K562 (cell line): ENCODE measurements around the gene PDE11A. TPM values are rescaled to one million over a fixed set of nuclear protein-coding genes. Genes with fewer than 3 reads are reported as not detected.

Experiments
- C11orf30 ChIP-seq: fragments of 450-650 bp; IDR thresholded peaks from 2 replicates; pipeline ENCODE4 v1.6.1; 2016; ENCODE audit warnings: low read depth, mild to moderate bottlenecking
- CTCF ChIP-seq, 3 experiments: IDR thresholded peaks in 2 of 3; conservative IDR thresholded peaks in 1 of 3; 2 replicates each; pipeline ENCODE4 v1.5.1; 2011 to 2012; ENCODE audit warnings: low read length in 3 of 3, mild to moderate bottlenecking in 3 of 3, control low read depth in 2 of 3, improper control_type of control experiment in 1 of 3, inconsistent platforms in 1 of 3, low read depth in 1 of 3, mixed read lengths in 1 of 3, moderate library complexity in 1 of 3; ENCODE audit not compliant: insufficient read depth in 2 of 3
- FOSL1 ChIP-seq: fragments of 200-800 bp; sonication (Bioruptor generic); conservative IDR thresholded peaks from 2 replicates; pipeline ENCODE4 v1.6.1; 2016; ENCODE audit warnings: missing genetic modification characterization, missing compliant biosample characterization
- FOXP1 ChIP-seq: sonication (generic); formaldehyde crosslinking; IDR thresholded peaks from 2 replicates; pipeline ENCODE4 v1.8.0; 2022; ENCODE audit warnings: mild to moderate bottlenecking, missing genetic modification reagents
- IRF1 ChIP-seq: sonication (generic); formaldehyde crosslinking; IDR thresholded peaks from 2 replicates; pipeline ENCODE4 v1.8.0; 2022; ENCODE audit warnings: missing genetic modification reagents, mild to moderate bottlenecking, borderline replicate concordance
- JUN ChIP-seq, 2 experiments: sonication (generic) in 1 of 2; formaldehyde crosslinking in 1 of 2; IDR thresholded peaks; 2 replicates each; pipeline versions ENCODE4 v1.6.1 to v1.8.0; 2012 to 2022; ENCODE audit warnings: borderline replicate concordance in 2 of 2, mild to moderate bottlenecking in 2 of 2, improper control_type of control experiment in 1 of 2, low read depth in 1 of 2, low read length in 1 of 2, missing genetic modification reagents in 1 of 2
- JUND ChIP-seq, 2 experiments: IDR thresholded peaks; 2 replicates in 1 of 2; 3 replicates in 1 of 2; pipeline ENCODE4 v1.6.1; 2011; ENCODE audit warnings: borderline replicate concordance in 2 of 2, low read depth in 2 of 2, low read length in 2 of 2, improper control_type of control experiment in 1 of 2, missing biosample characterization in 1 of 2, missing genetic modification characterization in 1 of 2, missing genetic modification reagents in 1 of 2
- MAFF ChIP-seq: IDR thresholded peaks from 2 replicates; pipeline ENCODE4 v1.6.1; 2012; ENCODE audit warnings: low read length, improper control_type of control experiment
- MAFG ChIP-seq: fragments of 450-650 bp; conservative IDR thresholded peaks from 2 replicates; pipeline ENCODE4 v1.6.1; 2016; ENCODE audit warnings: missing genetic modification characterization, missing compliant biosample characterization
- MEIS2 ChIP-seq: fragments of 450-650 bp; IDR thresholded peaks from 2 replicates; pipeline ENCODE4 v1.6.1; 2014; ENCODE audit warnings: mild to moderate bottlenecking; ENCODE audit not compliant: partially characterized antibody
- MYNN ChIP-seq, 2 experiments: sonication (generic); formaldehyde crosslinking in 1 of 2; IDR thresholded peaks; 2 replicates each; pipeline versions ENCODE4 v1.5.0 to v1.6.1; 2016 to 2020; ENCODE audit warnings: antibody characterized with exemption in 1 of 2, missing genetic modification reagents in 1 of 2
- NFE2L1 ChIP-seq: fragments of 450-650 bp; IDR thresholded peaks from 2 replicates; pipeline ENCODE4 v1.6.1; 2016; ENCODE audit warnings: missing genetic modification characterization, low read depth, mild to moderate bottlenecking, missing compliant biosample characterization, moderate library complexity, borderline replicate concordance
- NFIX ChIP-seq: fragments of 250-450 bp; sonication (Bioruptor Pico); IDR thresholded peaks from 2 replicates; pipeline ENCODE4 v1.4.0; 2020; ENCODE audit warnings: low read depth, mild to moderate bottlenecking, moderate library complexity
- RAD51 ChIP-seq: fragments of 450-650 bp; IDR thresholded peaks from 2 replicates; pipeline ENCODE4 v1.7.1; 2016; ENCODE audit warnings: low read depth, mild to moderate bottlenecking, borderline replicate concordance
- RBM39 ChIP-seq: fragments of 200-400 bp; formaldehyde crosslinking; optimal IDR thresholded peaks from 2 replicates; pipeline ENCODE3; 2018; ENCODE audit warnings: low read depth, low read length
- TAL1 ChIP-seq: fragments of 450-650 bp; IDR thresholded peaks from 2 replicates; pipeline ENCODE4 v1.6.1; 2016; ENCODE audit warnings: mild to moderate bottlenecking
- USF1 ChIP-seq: sonication (generic); formaldehyde crosslinking; IDR thresholded peaks from 2 replicates; pipeline ENCODE4 v1.9.0; 2022; ENCODE audit warnings: mild to moderate bottlenecking, missing genetic modification reagents
- USF2 ChIP-seq: sonication (generic); formaldehyde crosslinking; IDR thresholded peaks from 2 replicates; pipeline ENCODE4 v1.5.0; 2020; ENCODE audit warnings: missing genetic modification reagents
- WHSC1 ChIP-seq: IDR thresholded peaks from one replicate; pipeline ENCODE4 v1.6.1; 2012; ENCODE audit warnings: low read length, control low read depth, inconsistent platforms
- ZBTB7A ChIP-seq: IDR thresholded peaks from 2 replicates; pipeline ENCODE4 v1.6.1; 2011; ENCODE audit warnings: low read depth, mild to moderate bottlenecking, low read length, moderate library complexity, borderline replicate concordance; ENCODE audit not compliant: control insufficient read depth
- ZNF316 ChIP-seq: fragments of 450-650 bp; IDR thresholded peaks from 2 replicates; pipeline ENCODE4 v1.6.1; 2016
- ZNF584 ChIP-seq: fragments of 200-800 bp; sonication (Bioruptor generic); IDR thresholded peaks from 2 replicates; pipeline ENCODE4 v1.6.1; 2016; ENCODE audit warnings: low read depth, mild to moderate bottlenecking, missing genetic modification characterization, missing compliant biosample characterization
- ZZZ3 ChIP-seq: fragments of 450-650 bp; IDR thresholded peaks from 2 replicates; pipeline ENCODE4 v1.6.1; 2016; ENCODE audit warnings: antibody characterized with exemption, mild to moderate bottlenecking, moderate library complexity
- polyA plus RNA-seq, 8 experiments: library from polyadenylated mRNA; depleted of rRNA in 4 of 8; stranded (reverse) in 5 of 8; unstranded in 3 of 8; fragments of >200 nt; fragmentation: Nextera tagmentation in 2 of 8; fragmentation: Illumina TruSeq in 1 of 8; extraction: Ambion mirVana in 2 of 8; extraction: Trizol in 1 of 8; gene quantifications; 2 replicates each; pipeline versions ENCODE4 v1.2.1 to v1.2.3, GENCODE V29; 2011 to 2014; ENCODE audit warnings: inconsistent platforms in 1 of 8, missing spikeins in 1 of 8
- total RNA-seq, 7 experiments: library from RNA; depleted of rRNA in 6 of 7; stranded (reverse); fragments of >200 nt in 6 of 7; fragmentation: Illumina TruSeq in 2 of 7; extraction: Trizol in 2 of 7; gene quantifications; 2 replicates each; pipeline versions ENCODE4 v1.2.1 to v1.2.3, GENCODE V29; 2011 to 2021; ENCODE audit warnings: low replicate concordance in 1 of 7

Gene PDE11A
- total and polyA plus RNA-seq, 9 of the 15 experiments (the other 6 are each of a cell fraction or from before 2014, with no cell fraction given), result 3.2 to 22.1 (median 5.7) TPM

- TF ChIP-seq MYNN (IDR thresholded peaks at IDR 0.05) (no peak), MYNN (CRISPR knock-in tag; IDR thresholded peaks at IDR 0.05) (no peak), USF1 (CRISPR knock-in tag) (peak; percentile 71), NFIX (CRISPR knock-in tag) (no peak), ZNF584 (CRISPR knock-in tag) (0 out of 2 replicates have a peak, but pooled peaks have one; percentile 50), CTCF (IDR thresholded peaks at IDR 0.05 in 2 of 3, conservative IDR thresholded peaks at IDR 0.05 in 1 of 3; ENCODE audit: insufficient read depth in 2 of 3, low read depth in 1 of 3, low read length in 3 of 3) (no peak), ZBTB7A (no peak), MAFF (peak; percentile 6; the same call in 1 of the 2 replicates), IRF1 (no peak), TAL1 (no peak), JUN (IDR thresholded peaks at IDR 0.05; ENCODE audit: borderline replicate concordance, low read depth, low read length) (0 out of 2 replicates have a peak, but pooled peaks have one; percentile 8), JUN (CRISPR knock-in tag; IDR thresholded peaks at IDR 0.05; ENCODE audit: borderline replicate concordance) (no peak), FOSL1 (tag) (peak; percentile 89), USF2 (CRISPR knock-in tag) (peak; percentile 67), MEIS2 (no peak), WHSC1 (no peak), NFE2L1 (tag) (no peak), ZZZ3 (no peak), ZNF316 (peak; percentile 80), MAFG (tag) (0 out of 2 replicates have a peak, but pooled peaks have one; percentile 19), C11orf30 (peak; percentile 61; the same call in 1 of the 2 replicates), JUND (IDR thresholded peaks at IDR 0.05; ENCODE audit: borderline replicate concordance, low read depth, low read length) (peak; percentile 44; the same call in 1 of the 2 replicates), JUND (tag; IDR thresholded peaks at IDR 0.05; ENCODE audit: borderline replicate concordance, low read depth, low read length) (no peak), FOXP1 (CRISPR knock-in tag) (no peak), RAD51 (peak; percentile 67), RBM39 (no peak)
Measured at GRCh38 chr2:178101321-178102079, 28.9 kb upstream of the PDE11A start (continued).
